ENCODE data around the gene LHFPL3.

The LHFPL3 gene

GRCh38 chr7:104908636-104909035 is 580.2 kb downstream of the LHFPL3 start:
- no peak for TF ChIP-seq POLR2AphosphoS5 (IDR thresholded peaks at IDR 0.05; ENCODE audit: low read depth)
- TF ChIP-seq GABPA (IDR thresholded peaks at IDR 0.05; ENCODE audit: low read depth) = no peak
- no peak for TF ChIP-seq CTCF (IDR thresholded peaks at IDR 0.05; ENCODE audit: insufficient read depth, low read length)
- no peak for TF ChIP-seq SPI1 (IDR thresholded peaks at IDR 0.05; ENCODE audit: borderline replicate concordance, low read depth)
- TF ChIP-seq REST (IDR thresholded peaks at IDR 0.05; ENCODE audit: insufficient replicate concordance, low read depth) = no peak
- Histone ChIP-seq H3K27ac (replicated peaks) (no peak overlapping the region), H3K4me3 (replicated peaks; ENCODE audit: insufficient read depth, low read length) (no peak overlapping the region), H3K27me3 (ENCODE audit: insufficient read depth, poor library complexity, severe bottlenecking) (peaks cover 3% of the 10 kb centered on the region)
- DNase-seq (ENCODE audit: low read depth in 1 of 2, low spot score in 1 of 2) = no peak

- no peak for TF ChIP-seq SPI1 (IDR thresholded peaks at IDR 0.05; ENCODE audit: borderline replicate concordance, low read depth)
- TF ChIP-seq CTCF (IDR thresholded peaks at IDR 0.05; ENCODE audit: insufficient read depth, low read length) = no peak
- no peak for TF ChIP-seq GABPA (IDR thresholded peaks at IDR 0.05; ENCODE audit: low read depth)
- TF ChIP-seq POLR2AphosphoS5 (IDR thresholded peaks at IDR 0.05; ENCODE audit: low read depth) = no peak
- TF ChIP-seq REST (IDR thresholded peaks at IDR 0.05; ENCODE audit: insufficient replicate concordance, low read depth) = no peak
- no peak for DNase-seq (ENCODE audit: low read depth in 1 of 2, low spot score in 1 of 2)
Observed at GRCh38 chr7:104909096-104909495, 580.7 kb downstream of the LHFPL3 start.

GRCh38 chr7:104914421-104914820 is 586.0 kb downstream of the LHFPL3 start:
- Histone ChIP-seq H3K27me3 (ENCODE audit: insufficient read depth, poor library complexity, severe bottlenecking) (no peaks in the 10 kb centered on the region), H3K27ac (replicated peaks) (no peak overlapping the region), H3K4me3 (replicated peaks; ENCODE audit: insufficient read depth, low read length) (no peak overlapping the region)
- no peak for DNase-seq (ENCODE audit: low read depth in 1 of 2, low spot score in 1 of 2)
- no peak for TF ChIP-seq POLR2AphosphoS5 (IDR thresholded peaks at IDR 0.05; ENCODE audit: low read depth)
- TF ChIP-seq SPI1 (IDR thresholded peaks at IDR 0.05; ENCODE audit: borderline replicate concordance, low read depth) = no peak
- no peak for TF ChIP-seq REST (IDR thresholded peaks at IDR 0.05; ENCODE audit: insufficient replicate concordance, low read depth)
- TF ChIP-seq GABPA (IDR thresholded peaks at IDR 0.05; ENCODE audit: low read depth) = no peak
- no peak for TF ChIP-seq CTCF (IDR thresholded peaks at IDR 0.05; ENCODE audit: insufficient read depth, low read length)

More at GRCh38 chr7:104909096-104909495, 580.7 kb downstream of the LHFPL3 start:
- Histone ChIP-seq H3K27me3 (ENCODE audit: insufficient read depth, poor library complexity, severe bottlenecking) (no peaks in the 10 kb centered on the region), H3K27ac (replicated peaks) (no peak overlapping the region), H3K4me3 (replicated peaks; ENCODE audit: insufficient read depth, low read length) (no peak overlapping the region)
